ENCODE data around the gene BHLHE23.

BHLHE23 gene

GRCh38 chr20:63009045-63009961 lies 2.5 kb upstream of the BHLHE23 start:
- peak; percentile 19 for DNase-seq (ENCODE audit: low read depth)

- DNase-seq (ENCODE audit: low read depth): no peak
These were observed 1.8 kb upstream of the BHLHE23 start for GRCh38 chr20:63008541-63009044.

DNA sequence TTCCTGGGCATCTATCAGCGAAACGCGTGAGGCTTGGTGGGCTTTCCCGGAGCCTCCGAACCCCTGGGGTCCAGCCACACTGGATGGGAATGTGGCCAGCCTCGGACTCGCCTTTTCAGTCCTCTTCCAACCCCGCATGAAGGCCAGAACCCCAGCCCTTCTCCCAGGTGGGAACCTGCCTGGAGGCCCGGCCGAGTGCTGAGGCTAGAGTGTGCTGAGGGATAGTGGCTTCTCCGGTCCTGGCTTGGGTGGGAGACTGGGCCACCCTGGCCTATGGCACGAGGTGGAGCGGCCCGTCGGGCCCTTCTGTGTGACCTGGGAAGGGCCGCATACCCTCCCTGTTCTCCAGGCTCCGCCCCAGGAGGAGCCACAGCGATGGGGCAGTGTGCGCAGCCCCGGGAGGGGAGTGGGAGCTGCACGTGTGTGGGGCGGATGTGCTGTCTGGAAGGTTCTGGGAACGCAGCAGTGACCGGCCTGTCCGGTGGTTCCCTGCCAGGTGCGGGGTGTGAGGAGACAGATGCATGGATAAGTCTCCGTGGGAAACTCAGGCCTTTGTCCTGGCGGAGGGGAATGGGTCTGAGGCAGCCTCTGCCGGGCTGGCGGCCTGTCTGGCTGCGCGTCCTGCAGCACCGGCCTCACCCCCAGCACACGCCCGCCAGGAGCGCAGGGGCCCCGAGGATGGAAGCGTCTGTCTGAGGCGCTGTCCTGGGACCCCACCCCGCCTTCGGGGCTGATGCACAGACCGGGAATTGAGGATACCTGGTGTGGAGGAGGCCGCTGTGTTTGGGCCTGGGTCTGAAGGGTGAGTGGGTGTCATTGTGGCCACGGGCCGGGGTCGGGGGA lies 1.1 kb upstream of the BHLHE23 start:
- no peak for DNase-seq (ENCODE audit: low read depth)

GRCh38 chr20:63007360-63007645 lies 539 bp upstream of the BHLHE23 start:
- no peak for DNase-seq (ENCODE audit: low read depth)

GRCh38 chr20:63005862-63006539 lies 763 bp downstream of the BHLHE23 start:
- DNase-seq (ENCODE audit: low read depth): no peak

GRCh38 chr20:63005365-63005861 lies 1.4 kb downstream of the BHLHE23 start:
- DNase-seq (ENCODE audit: low read depth): no peak

DNA sequence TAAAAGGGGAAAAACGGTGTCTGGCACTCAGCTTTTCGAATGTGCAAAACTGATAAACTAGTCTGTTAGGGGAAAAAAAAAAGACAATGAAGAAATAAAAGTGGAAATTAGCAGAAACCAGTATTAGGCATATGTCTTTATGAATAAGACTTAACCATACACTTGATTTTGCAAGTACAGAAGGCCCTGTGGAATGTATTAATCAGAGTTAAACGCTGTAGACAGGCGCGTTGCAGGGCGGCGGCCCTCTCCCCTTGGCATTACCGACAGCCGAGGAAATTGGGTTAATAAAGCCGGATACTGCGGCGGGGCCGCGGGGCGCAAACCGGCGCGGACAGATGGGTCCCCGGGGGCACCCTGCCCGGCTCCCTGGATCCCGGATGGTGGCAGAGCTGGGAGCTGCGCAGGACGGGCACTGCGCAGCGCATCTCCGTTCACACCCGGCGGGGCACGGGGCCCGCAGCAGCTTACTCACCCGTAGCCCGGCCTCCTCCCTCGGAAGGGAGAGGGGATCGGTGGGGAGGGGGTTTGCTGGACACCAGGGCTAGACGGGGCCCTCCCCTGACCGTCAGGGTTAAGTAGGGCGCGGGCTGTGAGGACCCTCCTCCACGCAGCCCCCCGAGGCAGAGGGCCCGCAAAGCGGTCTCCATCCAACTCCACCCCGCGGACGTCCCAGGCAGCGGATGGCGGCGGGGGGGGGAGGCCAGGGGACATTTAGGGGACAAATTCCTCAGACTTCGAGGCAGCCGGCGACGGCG lies 2.0 kb downstream of the BHLHE23 start:
- DNase-seq (ENCODE audit: low read depth): no peak

DNA sequence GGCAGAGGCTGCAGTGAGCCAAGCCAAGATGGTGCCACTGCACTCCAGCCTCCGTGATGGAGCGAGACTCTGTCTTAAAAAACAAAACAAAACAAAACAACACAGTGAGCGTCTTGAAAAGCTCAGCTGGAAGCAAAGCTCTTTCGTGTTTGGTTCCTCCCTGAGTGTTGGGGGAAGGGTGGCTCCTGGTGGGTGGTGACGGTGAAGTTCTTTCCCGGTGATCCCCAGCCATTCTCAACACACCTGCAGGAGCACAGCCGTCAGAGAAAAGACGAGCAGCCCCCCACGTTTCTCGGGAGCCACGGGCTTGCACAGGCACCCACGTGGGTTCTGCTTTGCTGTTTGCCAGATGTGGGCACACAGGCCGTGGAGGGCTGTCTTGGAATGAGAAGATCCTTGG lies 3.2 kb downstream of the BHLHE23 start:
- DNase-seq (ENCODE audit: low read depth): no peak

GRCh38 chr20:63002511-63002910 lies 4.3 kb downstream of the BHLHE23 start:
- DNase-seq (ENCODE audit: low read depth): no peak

GRCh38 chr20:63000958-63001357 lies 5.8 kb downstream of the BHLHE23 start:
- DNase-seq (ENCODE audit: low read depth): no peak

DNA sequence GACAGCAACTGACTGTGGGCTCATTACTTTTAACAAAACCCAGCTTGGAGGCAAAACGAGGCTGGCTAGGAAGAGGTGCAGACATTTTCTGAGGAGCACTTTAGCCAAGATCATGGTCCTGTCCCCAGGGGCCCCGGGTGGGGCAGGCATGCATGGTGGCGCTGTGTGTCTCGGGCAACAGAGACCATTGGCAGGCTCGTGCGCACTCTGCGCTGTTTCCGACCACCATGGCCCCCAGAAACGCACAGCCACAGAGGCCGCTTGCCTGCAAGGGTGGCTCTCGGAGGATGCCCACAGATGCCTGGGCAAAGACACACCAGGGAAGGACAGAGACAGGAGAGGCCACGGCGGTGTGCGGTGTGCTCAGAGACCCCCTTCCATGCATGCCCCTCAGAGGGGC lies 6.7 kb downstream of the BHLHE23 start:
- DNase-seq (ENCODE audit: low read depth): no peak

- DNase-seq (ENCODE audit: low read depth): no peak
These were observed 7.2 kb downstream of the BHLHE23 start for GRCh38 chr20:62999580-62999979.

DNA sequence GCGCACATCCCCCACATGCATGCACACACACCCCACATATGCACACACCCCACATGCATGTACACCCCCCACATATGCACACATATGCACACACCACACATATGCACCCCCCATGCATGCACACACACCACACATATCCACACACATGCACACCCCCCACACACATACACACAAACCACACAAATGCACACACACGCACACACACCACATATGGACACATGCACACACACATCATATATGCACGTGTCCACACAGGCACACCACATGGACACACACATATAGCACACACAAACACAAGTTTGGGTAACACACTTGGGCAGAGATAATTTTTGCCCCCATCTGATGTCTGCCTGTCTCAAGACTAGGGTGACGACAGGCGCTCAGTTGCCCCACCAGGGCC lies 8.3 kb downstream of the BHLHE23 start:
- DNase-seq (ENCODE audit: low read depth): no peak

- DNase-seq (ENCODE audit: low read depth): no peak
These were observed 9.2 kb downstream of the BHLHE23 start for GRCh38 chr20:62997417-62998035.

- no peak for DNase-seq (ENCODE audit: low read depth)
These were observed 10.2 kb downstream of the BHLHE23 start for GRCh38 chr20:62996596-62996982.

DNA sequence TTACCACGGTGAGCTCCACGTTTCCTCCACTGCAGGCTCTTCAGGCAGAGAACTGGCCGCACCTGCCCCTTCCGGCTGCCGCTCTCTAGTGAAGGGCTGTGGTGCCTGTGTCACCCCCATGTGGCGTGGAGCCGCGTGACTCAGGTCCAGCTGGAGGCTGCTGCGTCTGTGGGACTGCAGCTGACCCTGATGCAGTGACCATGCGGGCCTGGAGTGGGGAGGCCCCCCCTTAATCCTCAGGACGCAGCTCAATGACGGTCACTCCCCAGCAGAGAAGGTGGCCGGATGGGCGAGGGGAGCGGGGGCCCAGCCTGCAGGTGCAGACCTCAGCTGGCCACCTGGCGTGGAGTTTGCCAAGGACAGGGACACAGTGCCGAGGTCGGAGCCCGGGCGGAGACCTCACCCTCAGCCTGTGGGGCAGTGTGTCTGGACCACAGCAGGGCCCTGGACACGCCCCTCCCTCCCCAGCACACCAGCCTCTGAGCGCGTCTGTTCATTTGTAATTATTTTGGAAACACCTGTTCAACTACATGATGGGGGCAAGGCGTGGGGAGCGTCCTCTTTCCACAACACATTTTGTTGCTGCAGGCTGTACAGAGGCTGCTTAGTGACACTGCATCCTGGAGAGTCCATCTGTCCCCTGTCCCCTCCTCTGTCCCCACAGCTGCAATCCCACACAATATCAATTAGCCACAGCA lies 10.7 kb downstream of the BHLHE23 start:
- DNase-seq (ENCODE audit: low read depth): no peak

DNA sequence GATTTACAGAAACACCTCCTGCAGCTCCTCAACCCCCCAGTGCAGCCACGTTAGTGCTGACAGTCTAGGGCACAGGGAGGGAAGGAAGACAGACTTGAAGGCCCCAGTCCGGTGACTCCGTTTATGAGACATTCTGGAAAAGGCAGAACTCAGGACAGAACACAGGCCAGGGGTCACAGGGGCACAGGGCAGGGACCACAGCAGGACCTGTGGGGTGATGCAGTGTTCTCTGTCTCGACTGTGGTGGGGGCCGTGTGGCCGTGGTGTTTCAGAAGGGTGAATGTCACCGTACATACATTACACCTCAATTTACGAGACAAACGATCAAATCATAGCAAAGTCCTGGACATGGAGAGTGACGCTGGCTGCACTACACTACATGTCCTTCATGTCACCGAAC lies 11.3 kb downstream of the BHLHE23 start:
- no peak for DNase-seq (ENCODE audit: low read depth)

DNA sequence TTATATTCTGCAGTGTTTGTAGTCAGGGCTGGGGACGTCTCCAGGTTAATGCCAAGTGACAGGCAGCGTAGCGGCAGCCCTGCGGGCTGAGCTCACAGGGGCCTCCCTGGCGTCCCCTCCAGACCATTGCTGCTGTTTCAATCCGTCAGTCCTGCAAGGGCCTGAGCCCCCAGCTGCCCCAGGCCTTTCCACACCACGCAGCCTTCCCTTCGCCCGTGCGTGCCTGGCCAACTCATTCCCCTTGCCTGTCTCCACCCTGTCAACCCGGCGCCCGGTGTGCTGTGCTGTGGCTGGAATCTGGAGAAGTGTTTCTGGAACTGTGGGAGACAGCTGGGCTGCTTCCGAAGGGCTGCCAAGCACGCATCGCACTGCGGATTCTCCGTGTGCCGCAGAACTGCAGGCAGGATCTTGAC lies 11.9 kb downstream of the BHLHE23 start:
- DNase-seq (ENCODE audit: low read depth): no peak

- DNase-seq (ENCODE audit: low read depth): no peak
These were observed 12.8 kb downstream of the BHLHE23 start for GRCh38 chr20:62993856-62994494.

- no peak for DNase-seq (ENCODE audit: low read depth)
These were observed 14.9 kb downstream of the BHLHE23 start for GRCh38 chr20:62991863-62992262.

Data from GM04504 (cell line).